Astrocyte of the cerebellum (primary cell): Measurements from ENCODE around the gene MICAL3.
A peak's percentile ranks its signal among the peaks of the same experiment; 100 is the strongest.

Experiments
- DNase-seq: peaks from one replicate; pipeline ENCODE4 v3.0.0-alpha.2; 2011; ENCODE audit warnings: low read depth
- H3K4me3 ChIP-seq: 2 replicates; pipeline ENCODE4 v1.5.1; 2011; ENCODE audit warnings: mild to moderate bottlenecking, low read depth, low read length, moderate library complexity
- in situ Hi-C: cut with HindIII; loops from 2 replicates; pipeline ENCODE4 v1.10.0; 2017; ENCODE audit warnings: low sequenced_read_pairs
- TF ChIP-seq, protein P1 (sequence below): IDR thresholded peaks from 2 replicates; pipeline ENCODE4 v1.5.1; 2012; ENCODE audit warnings: low read length, low read depth, moderate library complexity, mild to moderate bottlenecking; ENCODE audit errors: missing control alignments

MICAL3 gene

DNA sequence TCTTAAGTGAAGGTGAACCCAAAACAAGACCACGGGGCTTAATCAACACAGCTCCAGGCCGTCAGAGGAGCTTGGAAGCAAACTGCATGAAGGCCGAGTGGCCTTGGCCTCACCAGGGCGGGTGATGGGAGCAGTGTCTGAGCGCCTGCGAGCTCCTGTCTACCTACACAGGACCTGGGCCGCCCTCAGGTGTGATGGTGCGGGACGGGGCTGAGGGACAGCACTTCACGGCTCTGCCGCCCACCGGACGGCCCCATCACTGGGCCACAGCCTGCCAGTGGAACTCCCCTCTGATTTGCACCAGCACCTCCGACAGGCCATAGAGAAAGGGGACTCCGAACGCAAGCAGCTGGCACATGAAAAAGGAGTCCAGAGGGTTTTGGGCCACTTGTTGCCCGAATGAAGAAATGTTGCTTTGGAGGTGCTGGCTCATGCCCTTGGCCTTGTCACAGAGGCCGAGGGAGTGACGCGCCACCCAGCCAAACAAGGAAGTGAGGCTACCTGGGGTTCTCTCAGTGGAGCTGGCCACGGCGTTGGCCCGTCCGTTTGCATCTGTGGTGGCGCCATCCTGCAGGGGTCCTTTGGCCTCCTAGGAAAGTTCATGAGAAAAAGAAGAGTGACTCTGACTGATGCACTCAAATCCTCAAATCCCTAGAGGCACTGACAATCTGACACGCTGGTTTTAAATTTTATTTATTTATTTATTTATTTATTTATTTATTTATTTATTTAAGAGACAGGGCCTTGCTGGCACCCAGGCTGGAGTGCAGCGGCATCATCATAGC lies 159.8 kb downstream of the MICAL3 start:
- DNase-seq: no peak
- in situ Hi-C loops: no loop called here
- TF ChIP-seq, protein P1, sequence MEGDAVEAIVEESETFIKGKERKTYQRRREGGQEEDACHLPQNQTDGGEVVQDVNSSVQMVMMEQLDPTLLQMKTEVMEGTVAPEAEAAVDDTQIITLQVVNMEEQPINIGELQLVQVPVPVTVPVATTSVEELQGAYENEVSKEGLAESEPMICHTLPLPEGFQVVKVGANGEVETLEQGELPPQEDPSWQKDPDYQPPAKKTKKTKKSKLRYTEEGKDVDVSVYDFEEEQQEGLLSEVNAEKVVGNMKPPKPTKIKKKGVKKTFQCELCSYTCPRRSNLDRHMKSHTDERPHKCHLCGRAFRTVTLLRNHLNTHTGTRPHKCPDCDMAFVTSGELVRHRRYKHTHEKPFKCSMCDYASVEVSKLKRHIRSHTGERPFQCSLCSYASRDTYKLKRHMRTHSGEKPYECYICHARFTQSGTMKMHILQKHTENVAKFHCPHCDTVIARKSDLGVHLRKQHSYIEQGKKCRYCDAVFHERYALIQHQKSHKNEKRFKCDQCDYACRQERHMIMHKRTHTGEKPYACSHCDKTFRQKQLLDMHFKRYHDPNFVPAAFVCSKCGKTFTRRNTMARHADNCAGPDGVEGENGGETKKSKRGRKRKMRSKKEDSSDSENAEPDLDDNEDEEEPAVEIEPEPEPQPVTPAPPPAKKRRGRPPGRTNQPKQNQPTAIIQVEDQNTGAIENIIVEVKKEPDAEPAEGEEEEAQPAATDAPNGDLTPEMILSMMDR: no peak
- no peak overlapping the region for H3K4me3 ChIP-seq

DNA sequence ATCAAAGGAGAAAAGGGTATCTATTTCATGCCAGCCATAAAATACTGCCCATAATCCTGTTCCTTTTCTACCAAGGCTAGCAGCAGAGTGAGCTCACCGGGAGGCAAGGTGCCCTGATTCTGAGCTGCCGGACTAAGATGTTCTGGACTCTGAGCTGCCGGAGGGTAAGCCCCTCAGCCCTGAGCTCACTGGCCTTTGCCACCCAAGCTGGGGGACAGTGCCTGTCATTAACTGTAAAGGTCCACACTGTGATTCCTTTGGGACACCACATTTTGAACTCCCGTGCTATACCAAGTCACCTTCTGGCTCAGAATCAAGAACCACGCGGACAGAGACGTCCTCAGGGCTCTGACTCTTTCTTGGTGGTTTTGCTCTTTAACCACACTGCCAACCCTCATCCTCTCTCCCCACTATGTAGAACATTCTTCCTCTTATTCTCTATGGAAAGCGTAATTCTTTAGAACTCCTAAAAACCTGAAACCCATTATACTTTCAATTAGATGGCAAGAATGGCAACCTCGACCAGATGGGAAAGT lies 161.6 kb downstream of the MICAL3 start:
- DNase-seq: peak; percentile 43
- in situ Hi-C loops: no loop called here
- TF ChIP-seq, protein P1: no peak
- H3K4me3 ChIP-seq: no peak overlapping the region

DNA sequence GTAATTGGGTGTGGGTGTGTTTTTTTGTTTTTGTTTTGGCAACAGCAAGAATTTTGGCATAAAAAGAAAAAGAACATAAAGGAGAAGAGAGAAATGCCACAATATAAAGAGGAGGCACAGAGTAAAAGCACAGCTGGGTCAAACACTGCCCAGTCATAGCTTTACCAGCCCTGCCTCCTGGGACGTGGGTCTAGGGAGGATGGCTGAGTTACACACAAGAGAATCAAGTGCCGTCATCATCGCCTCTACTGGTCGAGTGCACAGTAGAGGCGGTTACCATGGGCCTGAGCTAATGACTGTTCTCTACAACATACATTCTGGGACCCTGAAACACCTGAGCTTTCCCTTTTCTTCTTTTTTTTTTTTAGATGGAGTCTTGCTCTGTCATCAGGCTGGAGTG lies 162.5 kb downstream of the MICAL3 start:
- TF ChIP-seq, protein P1: no peak
- no peak for DNase-seq
- in situ Hi-C loops: no loop called here
- H3K4me3 ChIP-seq: no peak overlapping the region

DNA sequence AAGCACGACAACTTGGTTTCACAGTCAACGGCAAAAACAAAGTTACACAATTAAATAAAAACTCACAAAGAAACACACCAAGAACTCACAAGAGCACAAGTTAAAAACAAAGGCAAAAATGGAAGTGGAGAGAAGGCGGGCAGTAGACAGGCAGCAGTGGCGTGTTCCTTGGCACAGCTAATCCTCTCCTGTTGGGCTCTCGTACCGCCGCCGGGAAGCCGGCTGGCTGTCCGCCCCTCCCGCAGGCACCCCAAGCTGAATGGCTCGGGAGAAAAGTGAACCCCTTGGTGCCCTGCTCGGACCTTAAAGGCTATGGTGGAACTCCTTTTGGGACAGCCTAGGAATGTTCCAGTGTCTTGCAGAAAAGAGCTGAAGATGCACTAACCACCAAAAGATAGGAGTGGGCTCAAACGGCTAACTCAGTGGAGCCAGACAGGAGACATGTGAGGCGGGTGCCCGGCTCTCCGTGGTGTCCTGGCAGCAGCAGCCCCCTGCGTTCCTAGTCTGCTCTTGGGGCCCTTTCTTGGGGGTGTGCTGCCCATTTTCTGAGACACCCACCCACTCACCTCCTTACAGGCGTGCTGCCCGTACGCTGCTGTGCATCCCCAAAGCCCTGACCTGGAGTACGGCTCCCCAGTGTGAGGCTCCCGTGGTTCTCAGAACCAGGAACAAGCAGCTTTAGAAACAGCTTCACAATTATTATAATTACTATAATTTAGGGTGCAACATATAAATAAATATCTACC lies 164.0 kb downstream of the MICAL3 start:
- DNase-seq: no peak
- in situ Hi-C loops: no loop called here
- TF ChIP-seq, protein P1: no peak
- no peak overlapping the region for H3K4me3 ChIP-seq

DNA sequence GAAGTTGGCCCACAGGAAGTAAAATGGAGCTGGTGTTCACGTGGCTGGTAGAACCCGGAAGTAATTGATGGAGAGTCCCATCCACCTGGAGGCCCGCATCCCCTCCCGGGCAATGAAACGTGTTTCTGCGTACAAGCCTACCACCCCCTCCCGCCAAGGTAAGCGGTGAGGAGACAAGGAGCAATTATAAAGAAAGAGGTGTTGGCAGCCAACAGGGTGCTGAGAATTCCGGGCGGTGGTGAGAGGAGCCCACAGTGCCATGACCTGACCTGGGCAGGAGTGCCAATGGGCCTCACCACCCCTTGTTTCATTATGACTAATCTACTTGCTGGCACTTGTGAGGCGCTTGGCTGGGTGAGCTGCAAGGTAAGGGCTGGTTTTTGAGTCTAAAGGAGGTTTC lies 166.3 kb downstream of the MICAL3 start:
- no peak for DNase-seq
- TF ChIP-seq, protein P1: no peak
- in situ Hi-C loops: no loop called here
- no peak overlapping the region for H3K4me3 ChIP-seq

DNA sequence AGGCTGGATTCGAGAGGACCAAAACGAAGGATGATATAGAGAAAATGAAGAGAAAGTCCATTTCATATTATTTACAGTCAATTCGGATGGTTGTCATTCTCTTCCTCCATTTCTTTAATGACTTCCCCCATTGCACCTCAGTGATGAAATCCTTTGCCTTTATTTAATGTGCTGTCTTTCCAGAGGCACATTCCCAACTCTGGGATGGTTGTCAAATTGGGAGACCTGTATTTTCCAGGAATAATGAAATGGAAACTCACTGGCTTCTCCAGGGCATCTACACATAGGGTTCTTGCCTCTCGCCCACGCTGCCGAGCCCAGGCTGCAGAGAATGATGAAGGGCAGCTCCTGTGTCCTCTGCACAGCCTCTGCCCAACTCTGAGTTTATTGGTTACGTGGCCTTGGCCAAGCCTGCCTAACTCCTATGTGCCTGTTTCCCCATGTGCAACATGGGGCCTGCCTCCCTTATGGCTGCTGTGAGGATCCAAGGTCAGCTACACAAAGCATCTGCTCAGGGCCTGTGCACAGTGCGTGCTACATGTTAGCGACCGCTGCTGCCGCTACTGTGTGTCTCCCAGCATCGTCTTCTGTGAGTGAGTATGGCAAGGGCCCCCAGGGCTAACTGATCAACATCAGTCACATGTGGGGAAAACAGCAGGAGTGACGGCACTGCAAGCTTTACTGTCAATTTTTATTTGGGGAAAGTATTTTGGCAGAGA lies 168.6 kb downstream of the MICAL3 start:
- no peak for DNase-seq
- TF ChIP-seq, protein P1: no peak
- no peak overlapping the region for H3K4me3 ChIP-seq
- in situ Hi-C loops: no loop called here
